ENCODE results near the gene TYMP. TPM values are rescaled to one million over a fixed set of nuclear protein-coding genes. Genes with fewer than 3 reads are reported as not detected.

Gene TYMP, protein sequence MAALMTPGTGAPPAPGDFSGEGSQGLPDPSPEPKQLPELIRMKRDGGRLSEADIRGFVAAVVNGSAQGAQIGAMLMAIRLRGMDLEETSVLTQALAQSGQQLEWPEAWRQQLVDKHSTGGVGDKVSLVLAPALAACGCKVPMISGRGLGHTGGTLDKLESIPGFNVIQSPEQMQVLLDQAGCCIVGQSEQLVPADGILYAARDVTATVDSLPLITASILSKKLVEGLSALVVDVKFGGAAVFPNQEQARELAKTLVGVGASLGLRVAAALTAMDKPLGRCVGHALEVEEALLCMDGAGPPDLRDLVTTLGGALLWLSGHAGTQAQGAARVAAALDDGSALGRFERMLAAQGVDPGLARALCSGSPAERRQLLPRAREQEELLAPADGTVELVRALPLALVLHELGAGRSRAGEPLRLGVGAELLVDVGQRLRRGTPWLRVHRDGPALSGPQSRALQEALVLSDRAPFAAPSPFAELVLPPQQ
- 57.1 and 63.5 TPM in 2 replicates for total RNA-seq (2013; cell fraction: nucleolus; rRNA removed)
- total RNA-seq (2014; rRNA removed): 39.8 and 40.8 TPM in 2 replicates
- total RNA-seq (2014; rRNA removed; fragmentation: Illumina TruSeq; extraction: Trizol): 8.9 and 9.8 TPM in 2 replicates
- total RNA-seq (2021): 53.2 and 53.9 TPM in 2 replicates
- polyA plus RNA-seq (2011; ENCODE audit: low read depth): 9.5 TPM
- 8.8 and 21.0 TPM in 2 replicates for polyA plus RNA-seq (2011; rRNA removed)
- 29.5 and 58.9 TPM in 2 replicates for polyA plus RNA-seq (2011; cell fraction: cytosol; rRNA removed)
- polyA plus RNA-seq (2011; cell fraction: nucleus; rRNA removed): 283 and 296 TPM in 2 replicates
- polyA plus RNA-seq (2012): 32.9 and 38.1 TPM in 2 replicates
- 3.0 and 5.6 TPM in 2 replicates for polyA plus RNA-seq (2014; fragmentation: Illumina TruSeq; extraction: Trizol)
- under 1 TPM; 0.42 to 0.91 TPM for polyA plus RNA-seq (2014; fragmentation: Nextera tagmentation; extraction: Ambion mirVana)
- polyA plus RNA-seq (2014; rRNA removed): 55.7 and 57.8 TPM in 2 replicates
- 10 to 100 TPM; 28.3 to 37.7 TPM for polyA plus RNA-seq (2016; fragmentation: Nextera tagmentation; extraction: Ambion mirVana)
- 12.4 and 23.6 TPM in 2 replicates for polyA minus RNA-seq (2011; rRNA and poly(A)+ RNA removed)
- polyA minus RNA-seq (2011; cell fraction: cytosol; rRNA and poly(A)+ RNA removed): 11.2 and 12.8 TPM in 2 replicates
- 22.4 and 35.5 TPM in 2 replicates for polyA minus RNA-seq (2011; cell fraction: nucleus; rRNA and poly(A)+ RNA removed)
- Bru-seq, nascent RNA: percentile 90 among the genes with signal in this experiment
- percentile 93 among the genes with signal in this experiment for BruChase-seq, experiment 1, labeled RNA remaining after a 6-hour chase
- BruChase-seq, experiment 2, labeled RNA remaining after a 2-hour chase: percentile 92 among the genes with signal in this experiment
- long read RNA-seq, experiment 1, transcript TYMP-202 (10 exons, 1,614 nt): minor isoform, 11 of 75 reads
- long read RNA-seq, experiment 1, transcript TYMP-201 (10 exons, 1,630 nt): major isoform, 30 of 75 reads
- long read RNA-seq, experiment 1, partial matches to known transcripts: 3 of 75 reads
- long read RNA-seq, experiment 1, other reads (novel, unspliced or antisense): 24 of 75 reads
- long read RNA-seq, experiment 2, partial matches to known transcripts: 1 of 3 reads
- long read RNA-seq, experiment 2, other reads (novel, unspliced or antisense): 2 of 3 reads

DNA sequence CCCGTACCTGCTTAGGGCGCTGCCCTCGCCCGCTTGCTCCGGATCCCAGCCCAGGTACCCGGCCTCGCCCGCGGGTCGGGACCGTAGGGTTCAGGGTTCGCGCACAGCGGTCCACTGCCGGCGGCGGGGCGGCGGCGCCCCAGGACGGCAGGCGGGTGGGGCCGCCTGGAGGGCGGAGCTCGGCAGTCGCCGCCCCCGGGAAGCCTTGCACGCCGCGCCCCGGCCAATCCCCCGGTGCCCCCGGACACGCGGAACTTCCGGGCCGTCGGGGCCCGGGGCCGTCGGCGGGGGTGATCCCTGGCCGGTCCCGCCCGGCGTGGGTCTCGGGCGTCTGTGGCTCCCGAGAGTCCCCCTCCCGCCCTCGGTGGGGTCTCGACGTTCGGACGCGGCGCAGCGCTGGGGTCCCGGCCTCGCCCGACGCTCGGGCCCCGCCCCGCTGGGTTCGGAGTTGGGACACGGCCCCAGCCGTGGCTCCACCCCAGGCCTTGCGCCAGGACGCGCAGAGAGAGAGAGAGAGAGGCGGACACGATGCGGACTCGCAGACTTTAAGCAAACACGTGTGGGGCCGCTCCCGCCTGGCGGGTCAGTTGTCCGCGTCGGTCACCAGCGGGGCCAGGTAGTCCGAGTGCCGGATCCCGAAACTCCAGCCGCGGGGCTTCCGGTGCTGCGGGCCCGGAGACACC, at the start of gene TYMP:
Gene TYMP, minus strand, starts transcription at position 116 of the 683 bp plus-strand sequence. CDS start 303 bp downstream, outside the sequence.
- Histone ChIP-seq H3K36me3 (ENCODE audit: control insufficient read depth in 2 of 2, insufficient read depth in 2 of 2, low read length in 1 of 2) (no peaks in the 10 kb centered on the region; a peak in 3 of 4 replicates), H4K20me1 (ENCODE audit: control insufficient read depth, insufficient read depth) (no peaks in the 10 kb centered on the region), H3K4me1 (ENCODE audit: control insufficient read depth, insufficient read depth, low read length) (peaks cover 31% of the 10 kb centered on the region), H3K27ac (ENCODE audit: control insufficient read depth, insufficient read depth) (peak within 1 kb of the TSS; percentile 100), H2AFZ (ENCODE audit: control insufficient read depth, low read depth, low read length) (peak within 1 kb of the TSS; percentile 28), H3K27me3 (replicated peaks in 1 of 2; ENCODE audit: control insufficient read depth in 2 of 2, insufficient read depth in 2 of 2, low read length in 1 of 2) (no peaks in the 10 kb centered on the region), H3K4me2 (ENCODE audit: control insufficient read depth, insufficient read depth) (peak within 1 kb of the TSS; percentile 71), H3K79me2 (ENCODE audit: control insufficient read depth, insufficient read depth, low read length) (peaks cover 64% of the 10 kb centered on the region), H3K9me3 (replicated peaks; ENCODE audit: control insufficient read depth, insufficient read depth, low read length) (no peaks in the 10 kb centered on the region), H3K4me3 (peak within 1 kb of the TSS; percentile 78), H3K9ac (ENCODE audit: control insufficient read depth, insufficient read depth, low read length) (peak within 1 kb of the TSS; percentile 100)
- 2% methylated on average over 71 of the region's 92 CpGs for WGBS (ENCODE audit: insufficient coverage, insufficient replicate concordance, low lambda C conversion rate, missing lambda C conversion rate)
- POLR2A ChIA-PET: interaction anchor here (0.7 to 6.5 kb wide), 9 partner anchors 8 to 91 kb away, joined by 3 to 232 read pairs (median 5); partner anchors contain the start of genes KLHDC7B, LMF2, NCAPH2 and SYCE3
- DNase-seq (ENCODE audit: low read depth, low spot score) (no peak), ATAC-seq (peak; percentile 41), FAIRE-seq (no peak)
- SMC1A ChIA-PET (ENCODE audit: uncharacterized antibody, unreplicated experiment): interaction anchor here (5.8 kb wide), 1 partner anchor 10 kb away, joined by 58 read pairs; no protein-coding TSS in a partner anchor
- in situ Hi-C loops (cut with MboI) (loop anchor here (5.0 to 10.0 kb wide), 2 partner anchors 92 to 565 kb away; partner anchors contain the start of gene PIM3), intact Hi-C loops (cut with micrococcal nuclease; ENCODE audit: unreplicated experiment) (loop anchor here (5.0 kb wide), 2 partner anchors 32 to 52 kb away; partner anchors contain the start of genes CHKB and SYCE3)
- RAD21 ChIA-PET (ENCODE audit: unreplicated experiment): interaction anchor here (1.0 to 6.3 kb wide), 3 partner anchors 10 to 91 kb away, joined by 6 to 106 read pairs (median 14); partner anchors contain the start of genes LMF2 and NCAPH2
- no TSS peak for BruUV-seq (replicated peaks)
- CTCF ChIA-PET: interaction anchor here (1.1 to 2.4 kb wide), 2 partner anchors 10 to 91 kb away, joined by 6 to 12 read pairs; no protein-coding TSS in a partner anchor
- no peak for TF ChIP-seq RUNX3 (IDR thresholded peaks at IDR 0.05; ENCODE audit: low read length)
- TF ChIP-seq, protein P1, sequence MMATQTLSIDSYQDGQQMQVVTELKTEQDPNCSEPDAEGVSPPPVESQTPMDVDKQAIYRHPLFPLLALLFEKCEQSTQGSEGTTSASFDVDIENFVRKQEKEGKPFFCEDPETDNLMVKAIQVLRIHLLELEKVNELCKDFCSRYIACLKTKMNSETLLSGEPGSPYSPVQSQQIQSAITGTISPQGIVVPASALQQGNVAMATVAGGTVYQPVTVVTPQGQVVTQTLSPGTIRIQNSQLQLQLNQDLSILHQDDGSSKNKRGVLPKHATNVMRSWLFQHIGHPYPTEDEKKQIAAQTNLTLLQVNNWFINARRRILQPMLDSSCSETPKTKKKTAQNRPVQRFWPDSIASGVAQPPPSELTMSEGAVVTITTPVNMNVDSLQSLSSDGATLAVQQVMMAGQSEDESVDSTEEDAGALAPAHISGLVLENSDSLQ (IDR thresholded peaks at IDR 0.05): no peak
- TF ChIP-seq TCF3 (IDR thresholded peaks at IDR 0.05; ENCODE audit: borderline replicate concordance, insufficient read depth, low read depth, low read length): 0 out of 2 replicates have a peak, but pooled peaks have one; percentile 46
- no peak for TF ChIP-seq BRCA1 (IDR thresholded peaks at IDR 0.05; ENCODE audit: low read depth, low read length)
- no peak for TF ChIP-seq SUZ12 (IDR thresholded peaks at IDR 0.05; ENCODE audit: unreplicated experiment)
- TF ChIP-seq CHD2 (IDR thresholded peaks at IDR 0.05; ENCODE audit: borderline replicate concordance, low read depth, low read length): no peak
- TF ChIP-seq ZSCAN29 (IDR thresholded peaks at IDR 0.05): no peak
- no peak for TF ChIP-seq E4F1 (IDR thresholded peaks at IDR 0.05; ENCODE audit: borderline replicate concordance, partially characterized antibody)
- no peak for TF ChIP-seq ATF7 (IDR thresholded peaks at IDR 0.05; ENCODE audit: low read depth)
- TF ChIP-seq RB1 (IDR thresholded peaks at IDR 0.05; ENCODE audit: borderline replicate concordance): no peak; the same call in 1 of the 2 replicates
- no peak for TF ChIP-seq EP300 (IDR thresholded peaks at IDR 0.05; ENCODE audit: borderline replicate concordance in 1 of 2, control insufficient read depth in 1 of 2, low read depth in 2 of 2, low read length in 2 of 2)
